Testis (tissue), 3 donors: ENCODE data around the gene PEX11A. TPM values are rescaled to one million over a fixed set of nuclear protein-coding genes. Genes with fewer than 3 reads are reported as not detected.

ENCODE experiments used
- DNase-seq: peaks from one replicate; pipeline ENCODE4 v3.0.0-alpha.2; 2019
- H3K27ac ChIP-seq, 2 donors: fragments of 200-600 bp; sonication (generic); one replicate each; pipeline ENCODE4 v1.5.1; 2019
- H3K27me3 ChIP-seq: fragments of 200-600 bp; sonication (generic); one replicate; pipeline ENCODE4 v1.5.1; 2019
- H3K36me3 ChIP-seq: fragments of 200-600 bp; sonication (generic); one replicate; pipeline ENCODE4 v1.5.1; 2017; ENCODE audit warnings: low read depth; ENCODE audit errors: missing control alignments
- H3K4me1 ChIP-seq: fragments of 200-600 bp; sonication (generic); one replicate; pipeline ENCODE4 v1.5.1; 2019
- H3K4me3 ChIP-seq, 2 donors: fragments of 200-600 bp; sonication (generic); one replicate each; pipeline ENCODE4 v1.5.1; 2017 to 2019
- H3K9me3 ChIP-seq: fragments of 200-600 bp; sonication (generic); one replicate; pipeline ENCODE4 v1.5.1; 2017
- CTCF ChIP-seq, 3 experiments: fragments of 450-650 bp in 2 of 3; fragments of 200-600 bp in 1 of 3; sonication (generic) in 1 of 3; IDR thresholded peaks; one replicate each; pipeline ENCODE4 v1.5.1; 2016 to 2019; ENCODE audit warnings: antibody characterized with exemption in 3 of 3, mild to moderate bottlenecking in 2 of 3, moderate library complexity in 1 of 3
- POLR2A ChIP-seq: fragments of 450-650 bp; IDR thresholded peaks from one replicate; pipeline ENCODE4 v1.6.1; 2017; ENCODE audit warnings: antibody characterized with exemption, mild to moderate bottlenecking, moderate library complexity
- WGBS, 2 donors: methylation state at CpG; one replicate each; pipeline ENCODE4 v1.1.5; 2018; 5-methylcytosine and 5-hydroxymethylcytosine counted together
- intact Hi-C: fragments of 100-400 bp; cut with DNase I; formaldehyde crosslinking; loops from one replicate; pipeline ENCODE4 v1.15.1; 2023; ENCODE audit warnings: low total_unique reads
- polyA plus RNA-seq: library from polyadenylated mRNA; stranded (reverse); fragments of 350-450 nt; fragmentation: Illumina TruSeq; extraction: RNeasy Lipid Tissue Mini Kit (QIAGEN cat#74804); gene quantifications from one replicate; pipeline ENCODE4 v1.2.3, GENCODE V29; 2014; ENCODE audit warnings: low read depth, low replicate concordance; ENCODE audit not compliant: insufficient read depth
- total RNA-seq, 2 donors: library from RNA; depleted of rRNA; stranded (reverse); fragments of >200 nt; gene quantifications; one replicate each; pipeline ENCODE4 v1.2.3, GENCODE V29; 2016

PEX11A gene
- total and polyA plus RNA-seq, 3 donors from 2014 or later = 12.3 to 31.8 (median 15.0) TPM

- Histone ChIP-seq H3K27me3 (no peaks in the 10 kb centered on the region), H3K4me3 (no peak overlapping the region), H3K4me1 (no peaks in the 10 kb centered on the region), H3K27ac (no peak overlapping the region), H3K36me3 (no peaks in the 10 kb centered on the region), H3K9me3 (no peaks in the 10 kb centered on the region)
- TF ChIP-seq CTCF (IDR thresholded peaks at IDR 0.05) (no peak), POLR2A (no peak)
- intact Hi-C loops = no loop called here
- 84 to 91% methylated on average over 2 of the region's 2 CpGs for WGBS, 2 donors
- no peak for DNase-seq
Observed at GRCh38 chr15:89714775-89715174, 24.2 kb upstream of the PEX11A start.

- H3K4me3 ChIP-seq = no peak overlapping the region
- 85 to 92% methylated on average over 1 of the region's 1 CpG for WGBS, 2 donors
- H3K27me3 ChIP-seq = no peaks in the 10 kb centered on the region
- no peak for DNase-seq
- no peaks in the 10 kb centered on the region for H3K4me1 ChIP-seq
- intact Hi-C loops = no loop called here
- H3K36me3 ChIP-seq = no peaks in the 10 kb centered on the region
- H3K27ac ChIP-seq = no peak overlapping the region
- no peaks in the 10 kb centered on the region for H3K9me3 ChIP-seq
- TF ChIP-seq POLR2A (no peak), CTCF (IDR thresholded peaks at IDR 0.05) (no peak)
Observed at GRCh38 chr15:89707577-89707976, 17.0 kb upstream of the PEX11A start.

GRCh38 chr15:89704411-89704810 is 13.9 kb upstream of the PEX11A start:
- DNase-seq = no peak
- TF ChIP-seq CTCF (IDR thresholded peaks at IDR 0.05) (no peak), POLR2A (no peak)
- intact Hi-C loops = no loop called here
- H3K27me3 ChIP-seq = no peaks in the 10 kb centered on the region
- H3K9me3 ChIP-seq = no peaks in the 10 kb centered on the region
- no peak overlapping the region for H3K4me3 ChIP-seq
- no peak overlapping the region for H3K27ac ChIP-seq
- H3K4me1 ChIP-seq = no peaks in the 10 kb centered on the region
- no peaks in the 10 kb centered on the region for H3K36me3 ChIP-seq

- intact Hi-C loops = no loop called here
- TF ChIP-seq POLR2A = no peak
- TF ChIP-seq CTCF (IDR thresholded peaks at IDR 0.05) = no peak
- no peak for DNase-seq
- H3K27me3 ChIP-seq = no peaks in the 10 kb centered on the region
- no peaks in the 10 kb centered on the region for H3K9me3 ChIP-seq
- no peaks in the 10 kb centered on the region for H3K36me3 ChIP-seq
- H3K4me3 ChIP-seq = no peak overlapping the region
- H3K4me1 ChIP-seq = no peaks in the 10 kb centered on the region
- H3K27ac ChIP-seq = no peak overlapping the region
- WGBS, 2 donors = 68 to 71% methylated on average over 1 of the region's 1 CpG
Observed at GRCh38 chr15:89695198-89695597, 4.6 kb upstream of the PEX11A start.

GRCh38 chr15:89693696-89694095 is 3.1 kb upstream of the PEX11A start:
- WGBS, 2 donors = 77 to 86% methylated on average over 1 of the region's 1 CpG
- TF ChIP-seq POLR2A (no peak), CTCF (IDR thresholded peaks at IDR 0.05) (no peak)
- H3K27ac ChIP-seq = no peak overlapping the region
- H3K27me3 ChIP-seq = no peaks in the 10 kb centered on the region
- no peaks in the 10 kb centered on the region for H3K36me3 ChIP-seq
- intact Hi-C loops = no loop called here
- no peak overlapping the region for H3K4me3 ChIP-seq
- H3K9me3 ChIP-seq = no peaks in the 10 kb centered on the region
- no peak for DNase-seq
- no peaks in the 10 kb centered on the region for H3K4me1 ChIP-seq
